Lower lobe of right lung (tissue), 2 donors: ENCODE results near the gene KRT6A. TPM values are rescaled to one million over a fixed set of nuclear protein-coding genes. Genes with fewer than 3 reads are reported as not detected.

Experiments used
- ATAC-seq, 2 donors: fragments of 200-7000 bp; cut with Tn5 transposase; one replicate each; pipeline ENCODE4 v1.9.1; 2020 to 2022; ENCODE audit warnings: mild to moderate bottlenecking in 2 of 2, moderate library complexity in 2 of 2
- DNase-seq: peaks from one replicate; pipeline ENCODE4 v3.0.0-alpha.2; 2020
- H3K27ac ChIP-seq: fragments of 200-600 bp; one replicate; pipeline ENCODE4 v1.8.0; 2022
- H3K27me3 ChIP-seq: fragments of 200-600 bp; one replicate; pipeline ENCODE4 v1.8.0; 2022; ENCODE audit warnings: low read depth
- H3K36me3 ChIP-seq: fragments of 200-600 bp; one replicate; pipeline ENCODE4 v1.8.0; 2022; ENCODE audit warnings: mild to moderate bottlenecking
- H3K4me1 ChIP-seq: fragments of 200-600 bp; one replicate; pipeline ENCODE4 v1.8.0; 2022
- H3K4me3 ChIP-seq: fragments of 200-600 bp; one replicate; pipeline ENCODE4 v1.8.0; 2022; ENCODE audit warnings: mild to moderate bottlenecking
- H3K9me3 ChIP-seq: fragments of 200-600 bp; one replicate; pipeline ENCODE4 v1.8.0; 2022
- CTCF ChIP-seq: fragments of 200-600 bp; IDR thresholded peaks from one replicate; pipeline ENCODE4 v1.8.0; 2022; ENCODE audit warnings: antibody characterized with exemption, mild to moderate bottlenecking
- intact Hi-C: fragments of 100-400 bp; cut with DNase I; formaldehyde crosslinking; loops from one replicate; pipeline ENCODE4 v1.11.0; 2022
- total RNA-seq: library from RNA; stranded (reverse); fragmentation: NEBNext Ultra II Directional; extraction: Animal tissue kit (Norgen Biotek cat#: 25700); gene quantifications from one replicate; pipeline ENCODE4 v1.2.1, GENCODE V29; 2021
- donor health status: DM: no; HTN: yes; CAD: no; lungs with severe emphysema.

The KRT6A gene
- total RNA-seq, 1 donor from 2014 or later, result 0.74 TPM

DNA sequence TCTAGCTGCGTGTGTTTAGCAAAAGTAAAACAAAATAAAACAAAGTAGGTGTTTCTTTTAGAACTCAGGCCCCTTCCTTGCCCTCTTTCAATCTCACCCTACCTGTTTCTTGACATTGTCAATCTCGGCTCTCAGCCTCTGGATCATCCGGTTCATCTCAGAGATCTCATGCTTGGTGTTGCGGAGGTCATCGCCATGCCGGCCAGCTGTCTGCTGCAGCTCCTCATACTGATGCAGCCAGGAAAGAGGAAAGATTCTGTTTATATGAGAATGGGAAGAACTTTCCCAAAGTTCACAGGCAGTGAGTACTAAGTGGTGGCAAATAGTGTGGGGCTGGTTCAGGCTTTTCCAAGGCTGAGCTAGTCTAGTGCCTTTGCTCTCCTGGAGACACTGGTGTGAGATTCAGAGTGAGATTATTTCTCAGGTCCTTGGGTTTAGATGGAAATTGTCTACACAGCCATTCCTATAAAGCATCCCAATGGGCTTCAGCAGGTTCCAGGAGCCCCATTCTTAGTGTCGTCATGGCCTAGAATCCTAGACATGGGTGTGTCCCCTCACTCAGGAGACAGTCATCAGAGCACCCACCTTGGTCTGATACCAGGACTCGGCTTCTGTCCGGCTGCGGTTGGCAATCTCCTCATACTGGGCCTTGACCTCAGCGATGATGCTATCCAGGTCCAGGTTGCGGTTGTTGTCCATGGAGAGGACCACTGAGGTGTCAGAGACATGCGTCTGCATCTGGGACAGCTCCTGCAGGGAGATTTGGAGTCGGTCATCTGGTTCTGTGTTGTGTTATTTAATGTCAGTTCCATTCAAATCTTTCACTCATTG is 24.2 kb upstream of the KRT6A start:
- no peak for TF ChIP-seq CTCF
- H3K9me3 ChIP-seq, result no peaks in the 10 kb centered on the region
- no peak for DNase-seq
- peaks cover 13% of the 10 kb centered on the region for H3K27me3 ChIP-seq
- no peak overlapping the region for H3K4me3 ChIP-seq
- no peaks in the 10 kb centered on the region for H3K4me1 ChIP-seq
- H3K27ac ChIP-seq, result no peak overlapping the region
- ATAC-seq, result no peak
- intact Hi-C loops, result no loop called here
- H3K36me3 ChIP-seq, result no peaks in the 10 kb centered on the region

GRCh38 chr12:52515927-52516831 is 23.1 kb upstream of the KRT6A start:
- Histone ChIP-seq H3K36me3 (no peaks in the 10 kb centered on the region), H3K27me3 (peaks cover 14% of the 10 kb centered on the region), H3K9me3 (no peaks in the 10 kb centered on the region), H3K4me3 (no peak overlapping the region), H3K27ac (no peak overlapping the region), H3K4me1 (no peaks in the 10 kb centered on the region)
- no peak for TF ChIP-seq CTCF
- intact Hi-C loops, result no loop called here
- DNase-seq, result no peak
- ATAC-seq, result no peak

DNA sequence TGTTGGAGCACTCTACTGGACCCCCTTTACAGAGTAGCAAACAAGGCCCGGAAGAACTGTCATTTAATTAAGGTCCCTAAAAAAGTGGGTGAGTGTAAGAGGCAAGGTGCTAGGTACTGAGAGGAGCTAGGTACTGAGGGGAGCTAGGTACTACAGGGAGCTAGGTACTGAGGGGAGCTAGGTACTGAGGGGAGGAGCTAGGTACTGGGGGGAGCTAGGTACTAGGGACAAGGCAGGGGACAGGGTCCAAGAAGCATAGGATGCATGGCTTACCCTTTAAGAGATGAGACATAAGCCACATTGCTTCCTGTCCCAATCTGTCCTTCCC is 22.2 kb upstream of the KRT6A start:
- Histone ChIP-seq H3K4me1 (no peaks in the 10 kb centered on the region), H3K9me3 (no peaks in the 10 kb centered on the region), H3K36me3 (no peaks in the 10 kb centered on the region), H3K27me3 (peaks cover 15% of the 10 kb centered on the region), H3K27ac (no peak overlapping the region), H3K4me3 (no peak overlapping the region)
- no peak for TF ChIP-seq CTCF
- intact Hi-C loops, result no loop called here
- DNase-seq, result no peak
- no peak for ATAC-seq

DNA sequence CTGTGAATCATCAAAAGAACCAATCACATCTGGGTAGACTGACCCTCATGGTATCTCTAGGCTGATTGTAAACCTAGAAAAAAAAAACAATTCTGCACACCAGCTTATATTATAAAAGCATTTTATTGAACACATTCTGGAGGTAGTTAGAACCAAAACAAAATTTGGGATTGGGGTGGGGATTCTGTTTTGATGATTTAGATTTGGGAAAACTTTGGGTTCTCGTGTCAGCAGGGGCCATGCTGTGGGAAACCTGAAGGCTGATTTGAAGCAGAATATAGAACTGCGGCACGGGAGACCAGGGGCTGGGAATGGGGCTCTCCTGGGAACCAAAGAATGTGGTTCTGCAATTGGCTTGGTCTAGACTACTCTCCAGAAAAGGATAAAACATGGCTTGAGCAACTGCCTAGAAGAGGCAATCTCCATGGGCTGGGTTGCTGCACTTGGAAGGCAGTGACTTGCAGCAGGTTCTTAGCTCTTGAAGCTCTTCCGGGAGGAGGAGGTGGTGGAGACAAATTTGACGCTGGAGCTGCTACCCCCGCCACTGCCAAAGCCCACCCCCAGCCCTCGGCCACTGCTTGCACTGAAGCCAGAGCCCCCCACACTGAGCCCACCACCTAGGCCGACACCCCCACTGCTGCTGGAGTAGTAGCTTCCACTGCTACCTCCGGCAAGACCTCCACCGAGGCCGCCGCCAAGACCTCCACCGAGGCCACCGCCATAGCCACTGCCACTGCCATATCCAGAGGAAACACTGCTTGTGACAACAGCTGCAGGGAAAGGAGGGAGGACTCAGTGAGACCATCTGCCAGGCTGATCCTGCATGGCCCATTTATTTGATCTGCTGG is 21.6 kb upstream of the KRT6A start:
- no peak for TF ChIP-seq CTCF
- Histone ChIP-seq H3K4me1 (no peaks in the 10 kb centered on the region), H3K27me3 (peaks cover 19% of the 10 kb centered on the region), H3K27ac (no peak overlapping the region), H3K9me3 (no peaks in the 10 kb centered on the region), H3K4me3 (no peak overlapping the region), H3K36me3 (no peaks in the 10 kb centered on the region)
- ATAC-seq (no peak), DNase-seq (no peak)
- intact Hi-C loops, result no loop called here

DNA sequence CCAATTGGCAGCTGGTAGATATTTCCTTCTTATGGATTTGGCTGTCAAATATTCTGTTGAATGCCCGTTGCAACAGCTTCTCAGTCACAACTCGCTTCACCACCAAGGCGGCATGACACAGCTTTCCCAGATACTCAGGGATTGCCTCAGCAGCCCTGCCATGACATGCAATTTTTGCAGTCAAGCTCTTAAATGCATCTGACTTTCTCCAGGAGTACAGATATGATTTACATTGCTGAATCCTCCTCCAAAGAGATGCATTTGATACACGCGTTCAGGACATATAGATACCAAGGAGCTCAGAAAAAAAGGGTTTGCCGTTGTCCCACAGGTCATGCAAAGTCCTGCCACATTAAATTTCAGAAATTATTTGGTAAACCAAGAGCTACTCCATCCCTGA is 20.7 kb upstream of the KRT6A start:
- Histone ChIP-seq H3K4me1 (no peaks in the 10 kb centered on the region), H3K36me3 (no peaks in the 10 kb centered on the region), H3K9me3 (no peaks in the 10 kb centered on the region), H3K27me3 (peaks cover 19% of the 10 kb centered on the region), H3K27ac (no peak overlapping the region), H3K4me3 (no peak overlapping the region)
- DNase-seq, result no peak
- intact Hi-C loops, result no loop called here
- no peak for TF ChIP-seq CTCF
- no peak for ATAC-seq
